ENCODE measurements around the gene CEMIP2.
"Not testable (repeated sequence)": the region's sequence is repeated elsewhere in the genome, so short reads cannot be mapped to it uniquely, and the experiment has no call there.

CEMIP2 gene

DNA sequence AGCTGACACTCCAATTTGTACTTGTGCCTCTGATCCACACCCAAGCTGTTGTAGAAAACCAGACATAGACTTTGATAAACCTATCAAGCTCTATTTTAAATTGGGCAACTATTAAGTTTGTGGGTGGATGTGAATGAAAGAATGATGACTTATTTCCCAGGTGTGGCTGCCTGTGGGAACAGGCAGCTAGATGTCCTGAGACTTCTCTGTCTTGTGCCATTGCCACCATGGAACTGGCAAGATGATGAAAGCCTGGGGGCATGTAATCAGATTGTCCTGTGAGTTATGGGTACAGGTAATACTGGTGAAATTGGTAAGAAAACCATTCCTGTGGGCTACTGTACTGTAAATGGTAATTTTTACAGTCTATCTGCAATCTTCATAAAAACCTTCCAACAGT lies 57.5 kb downstream of the CEMIP2 start:
- no peak for DNase-seq

GRCh38 chr9:71710201-71710600 lies 58.1 kb downstream of the CEMIP2 start:
- DNase-seq = no peak

DNA sequence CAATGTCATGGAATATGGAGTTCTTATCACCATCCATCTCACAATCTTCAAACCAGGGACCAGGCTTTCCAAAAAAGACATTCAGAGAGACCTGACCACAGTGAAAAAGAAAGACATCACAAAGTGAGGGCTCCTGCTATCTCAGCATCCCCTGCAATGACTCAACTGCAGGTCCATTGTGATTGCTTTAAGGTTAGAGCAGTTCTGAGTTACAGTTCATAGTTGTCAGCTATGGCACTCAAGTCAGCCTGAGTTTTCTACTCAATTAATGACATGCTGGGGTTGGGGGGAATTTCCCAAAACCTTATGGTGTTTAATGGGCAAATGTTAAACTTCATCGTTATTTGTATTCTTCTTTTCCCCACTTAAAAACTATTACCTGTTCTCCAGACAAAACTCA lies 58.9 kb downstream of the CEMIP2 start:
- no peak for DNase-seq

DNA sequence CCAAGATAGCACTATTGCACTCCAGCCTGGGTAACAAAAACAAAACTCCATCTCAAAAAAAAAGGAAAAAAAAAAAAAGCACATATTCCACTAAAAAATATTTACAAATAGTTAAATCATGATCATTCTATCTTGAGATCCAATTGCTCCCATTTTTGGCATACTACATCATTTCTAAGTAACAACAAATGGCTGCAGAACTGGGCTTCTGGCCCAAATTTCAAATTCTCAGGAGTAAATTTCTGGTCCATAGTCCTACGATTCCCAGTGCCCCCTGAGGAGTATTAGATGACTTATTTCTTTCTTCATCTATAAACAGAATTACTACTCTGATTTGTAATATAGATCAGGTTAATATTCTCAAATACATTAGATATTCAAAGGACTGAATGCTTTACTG lies 62.1 kb downstream of the CEMIP2 start:
- no peak for DNase-seq

DNA sequence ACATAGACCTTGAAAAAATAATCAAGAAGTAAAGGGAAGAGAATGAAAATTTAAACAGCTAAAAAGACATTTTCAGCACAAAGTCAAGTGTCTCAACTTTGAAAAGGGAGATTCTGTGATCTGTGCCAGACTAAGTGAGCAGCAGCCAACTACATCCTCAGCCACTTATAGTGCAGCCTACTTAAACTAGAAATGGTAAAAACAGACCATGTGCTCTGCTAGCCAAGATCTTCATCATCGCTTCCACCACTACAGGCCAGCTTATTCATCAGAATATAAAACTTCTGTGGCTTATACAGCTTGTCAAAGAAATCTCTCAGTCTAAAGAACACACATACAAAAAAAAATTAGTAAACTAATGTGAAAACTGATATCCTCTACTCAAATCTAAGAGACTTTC lies 63.5 kb downstream of the CEMIP2 start:
- DNase-seq = no peak

DNA sequence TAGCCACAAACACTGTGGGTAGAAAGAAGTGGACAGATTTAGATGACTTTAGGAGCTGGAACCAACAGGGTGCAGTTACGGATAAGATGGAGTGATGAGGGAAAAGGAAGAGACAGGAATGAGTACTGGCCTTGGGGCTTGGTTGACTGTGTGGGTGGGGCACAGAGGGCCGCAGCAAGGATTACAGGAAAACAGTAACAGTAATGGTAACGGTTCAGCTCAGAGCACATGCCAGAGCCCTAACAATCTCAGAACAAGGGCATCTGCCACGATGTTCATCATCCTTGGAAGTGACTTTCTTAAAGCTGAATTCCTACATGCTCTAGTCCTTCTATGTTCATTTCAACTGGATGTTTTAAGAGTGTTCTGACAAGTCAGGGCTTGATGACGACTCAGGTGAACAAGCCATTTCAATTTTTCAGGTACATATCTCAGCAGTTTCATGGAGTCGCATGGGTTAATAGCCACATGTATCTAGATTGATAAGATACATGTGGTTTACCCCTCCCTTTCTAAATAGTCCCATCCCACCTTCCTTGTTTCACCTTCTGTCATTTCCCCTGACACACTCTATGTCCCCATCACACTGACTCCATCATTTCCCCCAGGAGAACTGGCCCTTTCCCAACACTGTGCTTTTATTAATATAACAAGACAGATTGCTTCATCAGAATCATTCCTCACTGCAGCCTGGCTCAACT lies 65.0 kb downstream of the CEMIP2 start:
- no peak for DNase-seq

DNA sequence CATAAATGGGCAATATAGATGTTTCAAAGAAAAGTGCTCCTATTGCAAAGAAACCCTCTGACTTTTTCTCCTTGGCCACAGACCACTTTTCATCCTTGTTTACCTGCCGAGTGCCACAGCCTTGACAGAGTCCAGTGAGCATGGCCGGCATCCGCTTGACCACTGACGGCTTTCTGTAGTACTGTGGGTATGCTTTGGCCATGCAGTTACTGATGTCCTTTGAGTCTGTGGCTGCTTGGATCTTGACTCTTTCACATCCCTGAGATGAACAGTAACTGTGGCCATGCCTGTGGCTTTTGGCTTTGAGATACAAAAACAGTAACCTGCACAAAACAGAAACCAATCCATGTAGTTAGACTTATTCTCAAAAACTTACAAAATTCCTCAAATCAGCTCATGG lies 70.4 kb downstream of the CEMIP2 start:
- DNase-seq = no peak

DNA sequence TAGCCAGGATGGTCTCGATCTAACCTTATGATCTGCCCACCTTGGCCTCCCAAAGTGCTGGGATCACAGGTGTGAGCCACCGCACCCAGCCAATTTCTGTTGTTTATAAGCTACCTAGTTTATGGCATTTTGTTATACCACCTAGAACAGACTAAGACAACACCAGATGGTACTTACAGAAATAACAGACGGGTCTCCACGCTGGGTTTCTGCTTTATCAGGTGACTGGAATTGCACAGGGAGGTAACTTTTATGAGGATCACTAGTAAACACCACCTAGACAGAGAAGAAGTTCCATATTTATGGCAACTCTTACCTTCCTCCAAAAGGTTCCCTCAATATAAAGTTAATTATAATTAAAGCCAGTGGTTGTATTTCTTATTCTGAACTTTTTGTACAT lies 74.0 kb downstream of the CEMIP2 start:
- DNase-seq = no peak

GRCh38 chr9:71693607-71694006 lies 74.7 kb downstream of the CEMIP2 start:
- DNase-seq = no peak

DNA sequence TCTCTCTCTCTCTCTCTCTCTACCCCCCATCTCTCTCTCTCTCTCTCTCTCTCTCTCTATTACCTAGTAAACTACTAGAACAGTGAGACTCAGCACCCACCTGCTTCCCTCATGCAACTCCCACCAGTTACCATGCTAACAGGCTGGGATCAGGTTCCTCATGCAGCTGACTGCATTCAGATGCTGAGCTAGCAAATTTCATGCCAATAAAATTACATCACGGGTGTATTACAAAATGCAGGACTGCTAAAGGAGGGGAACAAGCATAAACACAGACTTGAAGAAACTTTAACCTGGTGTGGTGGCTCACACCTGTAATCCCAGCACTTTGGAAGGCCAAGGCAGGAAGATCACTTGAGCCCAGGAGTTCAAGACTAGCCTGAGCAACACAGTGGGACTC lies 76.0 kb downstream of the CEMIP2 start:
- DNase-seq = no peak

DNA sequence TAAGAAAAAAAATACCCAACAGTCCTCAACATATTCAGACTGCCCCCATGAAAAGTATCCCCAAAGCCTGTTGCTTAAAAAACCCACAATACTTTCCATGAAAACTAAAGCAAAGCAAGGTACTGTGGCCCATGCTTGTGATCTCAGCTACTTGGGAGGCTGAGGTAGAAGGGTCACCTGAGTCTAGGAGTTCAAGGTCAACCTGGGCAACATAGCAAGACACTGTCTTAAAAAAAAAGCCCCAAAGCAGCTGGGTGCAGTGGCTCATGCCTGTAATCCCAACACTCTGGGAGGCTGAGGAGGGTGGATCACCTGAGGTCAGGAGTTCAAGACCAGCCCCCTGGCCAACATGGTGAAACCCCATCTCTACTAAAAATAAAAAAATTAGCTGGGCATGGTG lies 76.7 kb downstream of the CEMIP2 start:
- DNase-seq = not testable (repeated sequence)

GRCh38 chr9:71690689-71691435 lies 77.5 kb downstream of the CEMIP2 start:
- DNase-seq = no peak

DNA sequence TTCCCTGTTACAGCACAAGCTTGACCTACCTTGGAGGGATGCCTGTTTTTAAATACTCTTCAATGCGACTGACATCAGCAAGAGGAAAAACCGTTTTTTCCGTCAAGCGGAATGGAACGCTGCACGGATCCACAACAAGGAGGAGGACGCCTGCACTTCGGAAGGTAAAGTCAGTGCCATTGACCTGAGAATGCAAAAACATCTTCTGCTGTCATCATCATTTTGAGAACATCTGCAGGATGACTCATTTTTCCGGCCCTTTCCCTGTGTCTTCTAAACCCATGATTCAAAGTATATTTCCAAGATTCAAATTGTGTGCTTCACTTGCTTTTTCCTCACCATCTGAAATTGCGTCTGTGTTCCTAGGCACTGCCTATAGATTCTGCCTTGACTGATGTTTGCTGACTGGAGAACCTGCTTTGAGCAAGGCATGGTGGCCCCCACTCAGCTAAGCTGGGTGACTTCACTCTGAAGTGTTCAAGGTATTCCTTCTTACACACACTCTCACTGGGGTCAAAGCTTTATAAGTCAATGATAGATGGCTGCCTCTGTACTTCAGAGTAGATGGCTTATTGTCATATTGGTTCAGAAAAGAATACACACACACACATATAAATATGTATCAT lies 78.1 kb downstream of the CEMIP2 start:
- no peak for DNase-seq

GRCh38 chr9:71687676-71688075 lies 80.6 kb downstream of the CEMIP2 start:
- DNase-seq = no peak

DNA sequence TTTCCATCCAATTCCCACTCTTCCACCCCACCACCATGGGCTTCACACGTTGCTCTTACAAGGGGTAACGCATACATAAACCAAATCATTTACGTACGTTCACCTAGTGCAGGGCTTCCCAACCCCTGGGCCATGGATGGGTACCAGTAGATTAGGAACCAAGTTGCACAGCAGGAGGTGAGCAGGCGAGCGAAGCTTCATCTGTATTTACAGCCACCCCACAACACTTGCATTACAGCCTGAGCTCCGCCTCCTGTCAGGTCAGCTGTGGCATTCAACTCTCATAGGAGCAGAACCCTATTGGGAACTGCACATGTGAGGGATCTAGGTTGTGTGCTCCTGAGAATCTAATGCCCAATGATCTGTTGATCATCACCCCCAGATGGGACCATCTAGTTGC lies 82.3 kb downstream of the CEMIP2 start:
- no peak for DNase-seq

GRCh38 chr9:71685394-71685793 lies 82.9 kb downstream of the CEMIP2 start:
- DNase-seq = no peak

DNA sequence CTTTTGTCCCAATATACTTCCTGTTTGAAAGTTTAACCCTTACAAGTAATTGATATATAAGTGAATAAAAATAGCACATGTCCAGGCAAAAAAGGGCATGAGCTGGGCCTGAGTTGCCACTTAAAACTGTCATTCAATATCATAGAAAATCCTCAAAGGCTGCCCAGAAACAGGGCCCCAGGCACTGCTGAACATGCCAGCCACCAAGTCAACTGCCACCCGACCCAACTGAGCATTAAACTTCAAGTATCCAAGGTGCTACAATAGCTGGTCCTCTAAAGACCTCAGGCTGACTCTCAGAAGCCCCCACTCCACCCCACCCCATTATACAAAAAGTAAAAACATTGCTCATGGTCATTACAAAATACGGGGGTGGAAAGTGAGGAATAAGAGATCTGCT lies 83.7 kb downstream of the CEMIP2 start:
- no peak for DNase-seq

DNA sequence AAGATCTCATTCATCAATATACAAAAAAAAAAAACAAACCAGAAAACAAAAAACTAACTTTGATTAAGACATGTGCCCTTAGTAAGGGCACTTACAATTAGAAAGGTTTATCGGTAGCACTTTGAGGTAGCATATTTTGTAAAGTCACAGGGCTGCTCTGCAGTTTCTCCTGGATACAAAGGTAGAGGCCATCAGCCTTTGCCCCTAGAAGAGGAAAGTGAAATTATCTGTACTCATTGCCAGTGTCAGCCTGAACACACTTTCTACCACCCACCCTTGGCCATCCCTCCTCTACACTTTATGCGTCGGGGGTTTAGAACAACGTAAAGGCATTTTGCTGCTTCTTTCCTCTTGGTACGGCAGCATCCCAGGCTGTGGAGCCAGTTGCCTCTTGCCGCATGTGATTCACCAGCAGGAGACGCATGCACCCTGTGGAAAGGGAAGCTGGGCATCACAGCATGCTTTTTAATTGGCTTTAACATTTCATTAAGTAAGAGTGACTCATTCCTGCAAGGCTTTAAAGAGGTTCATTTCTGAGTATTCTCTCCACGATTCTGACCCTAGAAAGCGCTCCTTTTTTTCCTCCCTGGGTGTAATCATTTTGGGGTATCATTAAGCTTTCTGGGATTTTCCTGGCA lies 84.6 kb downstream of the CEMIP2 start:
- DNase-seq = no peak

- no peak for DNase-seq
Observed at GRCh38 chr9:71681708-71682272, 86.5 kb downstream of the CEMIP2 start.

DNA sequence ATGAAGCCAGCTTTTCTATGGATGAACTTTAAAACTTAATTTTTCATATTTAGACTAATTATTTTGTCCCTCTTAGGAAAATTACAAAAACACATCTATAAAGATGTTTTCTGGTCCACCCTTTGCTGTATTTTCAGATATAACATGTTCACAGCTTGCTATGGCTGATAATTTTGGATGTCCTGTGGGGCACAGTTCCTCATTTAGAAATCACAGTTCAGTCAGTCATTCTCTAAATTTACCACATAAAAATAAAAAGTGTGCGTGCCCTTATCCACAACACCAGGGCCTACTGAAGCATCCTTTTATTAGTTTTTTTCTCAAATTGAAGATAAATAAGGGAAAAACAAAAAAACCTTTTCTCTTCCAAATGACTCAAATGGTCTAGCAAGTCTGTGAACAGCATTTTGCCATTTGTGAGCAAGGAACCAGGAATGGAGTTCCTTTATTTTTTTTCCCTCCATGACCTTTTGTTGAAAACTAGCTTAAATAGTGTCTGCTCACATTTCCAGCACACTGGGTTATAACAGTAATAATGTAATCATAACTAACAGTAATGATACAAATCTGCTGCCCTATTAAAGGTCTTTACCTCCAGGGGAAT lies 87.1 kb downstream of the CEMIP2 start:
- DNase-seq = no peak

DNA sequence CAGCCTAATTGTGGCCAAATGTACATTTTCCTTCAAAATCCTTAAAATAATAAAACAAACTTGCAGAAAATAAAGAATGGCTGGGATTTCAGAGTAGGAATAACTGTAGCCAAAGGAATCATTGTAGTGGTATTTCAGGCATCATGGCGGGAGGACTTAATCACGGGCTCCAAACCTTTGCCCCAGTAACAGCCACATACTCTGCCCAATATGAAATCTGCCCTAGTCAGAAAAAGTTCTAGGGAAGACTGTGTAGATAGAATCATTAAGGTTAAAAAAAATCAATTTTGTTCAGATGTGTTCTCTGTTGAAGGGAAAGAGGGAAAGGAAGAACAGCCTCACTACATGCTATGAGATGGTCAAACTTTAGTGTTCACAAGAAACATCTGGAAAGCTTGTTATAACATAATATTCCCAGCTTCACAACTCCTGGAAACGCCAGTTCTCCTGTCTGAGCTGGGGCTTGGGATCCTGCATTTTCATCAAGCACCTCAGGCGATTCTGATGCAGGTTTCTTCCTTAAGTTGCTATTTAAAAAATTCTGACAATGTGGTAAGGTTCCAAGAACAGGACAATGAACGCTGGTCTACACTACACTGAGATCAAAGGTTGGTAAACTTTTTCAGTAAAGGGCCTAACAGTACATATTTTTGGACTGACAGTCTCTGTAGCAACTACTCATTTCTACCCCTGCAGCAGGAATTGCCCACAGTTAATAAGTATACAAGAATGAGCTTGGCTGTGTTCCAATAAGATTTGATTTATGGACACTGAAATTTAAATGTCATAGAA lies 87.9 kb downstream of the CEMIP2 start:
- no peak for DNase-seq

DNA sequence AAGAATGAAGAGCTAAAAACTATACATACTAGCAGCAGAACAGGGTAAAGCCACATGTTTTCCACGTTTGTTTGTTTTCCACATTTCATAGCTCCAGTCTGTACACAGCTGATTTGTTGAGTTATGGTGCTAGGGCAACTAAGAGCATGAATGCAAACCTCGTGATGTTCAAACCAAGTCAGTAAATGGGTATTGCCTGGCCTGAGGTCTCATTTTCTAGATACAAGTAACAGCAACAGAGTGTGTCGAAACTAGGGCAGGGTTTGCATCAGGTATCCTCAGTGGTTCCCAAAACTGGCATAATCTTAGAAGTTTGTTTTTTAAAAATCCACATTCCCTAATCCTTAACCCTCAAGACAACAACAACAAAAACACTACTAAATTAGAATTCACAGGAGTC lies 89.3 kb downstream of the CEMIP2 start:
- DNase-seq = no peak
